Hematopoietic multipotent progenitor cell treated with erythropoietin and hydrocortisone succinate and interleukin-3 and kit ligand, for 4 days (in vitro differentiated cells): Measurements from ENCODE around the gene FAIM2.
"Not testable (repeated sequence)": the region's sequence is repeated elsewhere in the genome, so short reads cannot be mapped to it uniquely, and the experiment has no call there.

Source experiments
- DNase-seq: peaks from one replicate; pipeline ENCODE4 v3.0.0-alpha.2; 2015

The FAIM2 gene

GRCh38 chr12:49893753-49894750 lies 9.6 kb downstream of the FAIM2 start:
- DNase-seq = peak; percentile 28

GRCh38 chr12:49892732-49893317 lies 10.9 kb downstream of the FAIM2 start:
- no peak for DNase-seq

- peak; percentile 27 for DNase-seq
These were observed 11.5 kb downstream of the FAIM2 start for GRCh38 chr12:49892084-49892731.

- DNase-seq = no peak
These were observed 12.2 kb downstream of the FAIM2 start for GRCh38 chr12:49891476-49891875.

GRCh38 chr12:49891012-49891411 lies 12.7 kb downstream of the FAIM2 start:
- no peak for DNase-seq

- DNase-seq = no peak
These were observed 13.6 kb downstream of the FAIM2 start for GRCh38 chr12:49890096-49890461.

- no peak for DNase-seq
These were observed 14.2 kb downstream of the FAIM2 start for GRCh38 chr12:49889361-49890095.

GRCh38 chr12:49888461-49889151 lies 15.1 kb downstream of the FAIM2 start:
- DNase-seq = no peak

GRCh38 chr12:49887536-49888401 lies 15.9 kb downstream of the FAIM2 start:
- no peak for DNase-seq

GRCh38 chr12:49887091-49887490 lies 16.6 kb downstream of the FAIM2 start:
- no peak for DNase-seq

- no peak for DNase-seq
These were observed 17.8 kb downstream of the FAIM2 start for GRCh38 chr12:49885663-49886461.

- no peak for DNase-seq
These were observed 18.6 kb downstream of the FAIM2 start for GRCh38 chr12:49885118-49885517.

GRCh38 chr12:49882851-49883464 lies 20.7 kb downstream of the FAIM2 start:
- DNase-seq = no peak

GRCh38 chr12:49882248-49882850 lies 21.4 kb downstream of the FAIM2 start:
- DNase-seq = no peak

- DNase-seq = no peak
These were observed 22.1 kb downstream of the FAIM2 start for GRCh38 chr12:49881415-49882247.

- DNase-seq = no peak
These were observed 22.8 kb downstream of the FAIM2 start for GRCh38 chr12:49880756-49881414.

- not testable (repeated sequence) for DNase-seq
These were observed 24.6 kb downstream of the FAIM2 start for GRCh38 chr12:49879065-49879464.

- no peak for DNase-seq
These were observed 25.7 kb downstream of the FAIM2 start for GRCh38 chr12:49878021-49878420.
